GM18861 (cell line): ENCODE measurements around the gene NT5DC4.

Source experiments
- ATAC-seq: cut with Tn5 transposase; IDR thresholded peaks from one replicate; pipeline ENCODE4 v1.9.1; 2021; ENCODE audit not compliant: unreplicated experiment

Gene NT5DC4

DNA sequence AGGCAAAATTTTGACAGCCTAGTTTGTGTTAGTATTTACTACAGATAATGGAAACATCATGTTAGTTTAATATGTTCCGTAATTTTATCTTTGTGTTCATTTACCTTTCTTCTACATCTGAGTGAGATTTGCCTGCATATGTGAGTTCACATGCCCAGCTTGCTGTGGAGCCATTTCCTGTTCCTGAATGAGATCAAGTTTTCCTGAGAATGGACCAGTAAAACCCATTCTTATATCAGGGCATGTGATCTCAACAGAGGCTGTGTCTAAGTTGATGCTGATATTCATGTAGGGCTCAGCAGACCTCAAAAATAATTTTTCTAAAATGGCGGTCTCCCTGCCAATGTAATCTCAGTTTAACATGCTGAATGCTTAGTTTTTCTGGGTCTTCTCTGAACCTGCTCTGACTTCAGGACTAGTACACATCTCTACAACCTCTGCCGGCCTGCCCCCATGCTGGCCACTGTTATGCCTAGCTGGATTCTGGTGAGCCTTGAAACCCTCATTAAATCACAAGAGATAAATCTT lies 62.4 kb downstream of the NT5DC4 start:
- peak; percentile 7 for ATAC-seq

GRCh38 chr2:112784199-112785189 lies 63.7 kb downstream of the NT5DC4 start, which contains the start of gene IL1A:
Gene IL1A, minus strand, starts transcription at chr2:112784493. Its CDS starts 723 bp downstream, at chr2:112783770.
- ATAC-seq = no peak

- ATAC-seq = no peak
These were observed 66.5 kb downstream of the NT5DC4 start for GRCh38 chr2:112787294-112787693.

GRCh38 chr2:112787729-112788393 lies 67.0 kb downstream of the NT5DC4 start:
- ATAC-seq = no peak

DNA sequence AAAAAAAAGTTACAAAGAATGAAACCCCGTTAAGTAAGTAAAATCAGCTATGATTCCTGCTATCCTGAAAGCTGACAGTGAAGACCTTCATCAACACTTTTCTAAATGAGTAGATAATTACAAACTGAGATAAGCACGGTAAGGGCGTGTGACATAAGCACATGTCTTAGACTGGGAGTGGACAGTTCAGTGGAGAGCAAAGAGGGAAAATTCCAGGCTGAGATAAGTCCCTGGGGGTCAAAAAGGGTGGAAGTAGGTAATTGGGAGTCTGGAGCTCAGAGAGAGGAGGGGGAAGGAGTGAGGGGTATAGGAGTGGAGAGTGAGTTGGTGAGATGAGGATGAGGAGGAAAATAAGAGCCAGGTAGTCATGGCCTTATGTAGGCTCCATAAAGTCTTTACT lies 67.8 kb downstream of the NT5DC4 start:
- no peak for ATAC-seq
